OCI-LY1 (cell line): ENCODE measurements around the gene NCKAP5L.

Experiments used
- H2AFZ ChIP-seq: fragments of 200-600 bp; sonication (generic), shearing (Covaris generic); 2 replicates; pipeline ENCODE4 v1.6.0; 2014; ENCODE audit warnings: antibody characterized with exemption, mild to moderate bottlenecking, low read length
- H3F3A ChIP-seq: fragments of 200-600 bp; sonication (generic), shearing (Covaris generic); 2 replicates; pipeline ENCODE4 v1.6.0; 2014; ENCODE audit warnings: mild to moderate bottlenecking, antibody characterized with exemption, low read length, moderate library complexity; ENCODE audit not compliant: insufficient read depth
- H3K27ac ChIP-seq: fragments of 200-600 bp; sonication (generic); 2 replicates; pipeline ENCODE4 v1.5.1; 2014; ENCODE audit warnings: low read length, mixed run types, mild to moderate bottlenecking, low read depth; ENCODE audit not compliant: poor library complexity, severe bottlenecking
- H3K27me3 ChIP-seq: fragments of 200-600 bp; sonication (generic); 2 replicates; pipeline ENCODE4 v1.6.0; 2014; ENCODE audit warnings: antibody characterized with exemption, mild to moderate bottlenecking, low read length, moderate library complexity; ENCODE audit not compliant: insufficient read depth
- H3K36me3 ChIP-seq: fragments of 200-600 bp; sonication (generic); 2 replicates; pipeline ENCODE4 v1.6.1; 2014; ENCODE audit warnings: mild to moderate bottlenecking, antibody characterized with exemption, low read length, moderate library complexity, mixed read lengths; ENCODE audit not compliant: insufficient read depth
- H3K4me1 ChIP-seq: fragments of 200-600 bp; sonication (generic); 2 replicates; pipeline ENCODE4 v1.5.1; 2014; ENCODE audit warnings: mild to moderate bottlenecking, low read length, moderate library complexity; ENCODE audit not compliant: insufficient read depth, severe bottlenecking
- H3K4me2 ChIP-seq: fragments of 200-600 bp; sonication (generic), shearing (Covaris generic); 2 replicates; pipeline ENCODE4 v1.6.1; 2014; ENCODE audit warnings: low read length
- H3K4me3 ChIP-seq: fragments of 200-600 bp; sonication (generic); 2 replicates; pipeline ENCODE4 v1.5.1; 2014; ENCODE audit warnings: low read length, low read depth, mild to moderate bottlenecking, mixed read lengths; ENCODE audit not compliant: poor library complexity, severe bottlenecking
- H3K79me2 ChIP-seq: fragments of 200-600 bp; shearing (Covaris generic); 2 replicates; pipeline ENCODE4 v1.6.1; 2016; ENCODE audit warnings: mixed run types, low read length, mixed read lengths; ENCODE audit not compliant: insufficient read depth
- H3K9ac ChIP-seq: fragments of 200-600 bp; sonication (generic), shearing (Covaris generic); 2 replicates; pipeline ENCODE4 v1.6.1; 2014; ENCODE audit warnings: mild to moderate bottlenecking, low read length, mixed read lengths
- H3K9me2 ChIP-seq: fragments of 200-600 bp; sonication (generic), shearing (Covaris generic); 2 replicates; pipeline ENCODE4 v1.6.1; 2014; ENCODE audit warnings: low read depth, mild to moderate bottlenecking, low read length, mixed read lengths
- H3K9me3 ChIP-seq: fragments of 200-600 bp; shearing (Covaris generic); 2 replicates; pipeline ENCODE4 v1.6.1; 2014; ENCODE audit warnings: low read length, mixed read lengths
- H4K20me1 ChIP-seq: fragments of 200-600 bp; sonication (generic), shearing (Covaris generic); 2 replicates; pipeline ENCODE4 v1.6.0; 2016; ENCODE audit warnings: mild to moderate bottlenecking, low read length; ENCODE audit not compliant: insufficient read depth
- CTCF ChIP-seq: fragments of 200-600 bp; sonication (generic), shearing (Covaris generic); IDR thresholded peaks from 2 replicates; pipeline ENCODE4 v1.5.1; 2017; ENCODE audit warnings: mild to moderate bottlenecking, antibody characterized with exemption, low read length, moderate library complexity, mixed read lengths
- EZH2 ChIP-seq: fragments of 200-600 bp; sonication (generic), shearing (Covaris generic); IDR thresholded peaks from 2 replicates; pipeline ENCODE4 v1.8.0; 2017; ENCODE audit warnings: borderline replicate concordance, mixed run types, mild to moderate bottlenecking, antibody characterized with exemption, low read length, moderate library complexity, mixed read lengths

Gene NCKAP5L

GRCh38 chr12:49741882-49742620, 86.2 kb downstream of the NCKAP5L start:
- H3K4me2 ChIP-seq = peak overlapping the region; percentile 94
- peak overlapping the region; percentile 81 for H3K4me3 ChIP-seq
- no peaks in the 10 kb centered on the region for H3F3A ChIP-seq
- H3K9me3 ChIP-seq = no peaks in the 10 kb centered on the region
- peaks cover 18% of the 10 kb centered on the region for H3K36me3 ChIP-seq
- peak overlapping the region; percentile 82 for H3K9ac ChIP-seq
- TF ChIP-seq EZH2 = no peak
- no peak for TF ChIP-seq CTCF
- H3K27ac ChIP-seq = peak overlapping the region; percentile 77
- H2AFZ ChIP-seq = no peak overlapping the region
- no peaks in the 10 kb centered on the region for H3K27me3 ChIP-seq
- H3K4me1 ChIP-seq = peaks cover 28% of the 10 kb centered on the region
- H4K20me1 ChIP-seq = peaks cover 7% of the 10 kb centered on the region
- no peaks in the 10 kb centered on the region for H3K9me2 ChIP-seq
- H3K79me2 ChIP-seq = peaks cover 52% of the 10 kb centered on the region
